AG08396 (cell line): Measurements from ENCODE around the gene SCUBE2.
"Not testable (repeated sequence)": the region's sequence is repeated elsewhere in the genome, so short reads cannot be mapped to it uniquely, and the experiment has no call there.

Source experiments
- DNase-seq: peaks from one replicate; pipeline ENCODE4 v3.0.0; 2012; ENCODE audit warnings: low spot score, mixed read lengths

Gene SCUBE2

DNA sequence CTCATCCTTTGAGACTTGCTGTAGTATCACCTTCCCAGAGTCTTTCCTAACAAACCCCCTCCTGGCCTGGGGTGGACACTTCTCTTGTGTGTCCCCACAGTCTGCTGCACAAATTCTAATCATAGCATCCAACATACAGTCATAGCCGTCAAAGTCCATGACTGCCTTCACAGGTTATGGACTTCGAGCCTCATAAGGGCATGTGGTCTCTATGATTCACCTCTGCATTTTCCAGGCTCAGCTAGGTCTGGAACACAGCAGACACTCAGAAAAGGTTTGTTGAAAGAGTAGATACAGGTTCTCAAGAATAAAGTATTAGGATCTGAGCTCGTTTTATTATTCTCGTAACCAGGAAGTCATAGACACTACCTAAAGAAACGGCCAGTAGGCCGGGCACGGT lies 13.2 kb upstream of the SCUBE2 start:
- DNase-seq: no peak

DNA sequence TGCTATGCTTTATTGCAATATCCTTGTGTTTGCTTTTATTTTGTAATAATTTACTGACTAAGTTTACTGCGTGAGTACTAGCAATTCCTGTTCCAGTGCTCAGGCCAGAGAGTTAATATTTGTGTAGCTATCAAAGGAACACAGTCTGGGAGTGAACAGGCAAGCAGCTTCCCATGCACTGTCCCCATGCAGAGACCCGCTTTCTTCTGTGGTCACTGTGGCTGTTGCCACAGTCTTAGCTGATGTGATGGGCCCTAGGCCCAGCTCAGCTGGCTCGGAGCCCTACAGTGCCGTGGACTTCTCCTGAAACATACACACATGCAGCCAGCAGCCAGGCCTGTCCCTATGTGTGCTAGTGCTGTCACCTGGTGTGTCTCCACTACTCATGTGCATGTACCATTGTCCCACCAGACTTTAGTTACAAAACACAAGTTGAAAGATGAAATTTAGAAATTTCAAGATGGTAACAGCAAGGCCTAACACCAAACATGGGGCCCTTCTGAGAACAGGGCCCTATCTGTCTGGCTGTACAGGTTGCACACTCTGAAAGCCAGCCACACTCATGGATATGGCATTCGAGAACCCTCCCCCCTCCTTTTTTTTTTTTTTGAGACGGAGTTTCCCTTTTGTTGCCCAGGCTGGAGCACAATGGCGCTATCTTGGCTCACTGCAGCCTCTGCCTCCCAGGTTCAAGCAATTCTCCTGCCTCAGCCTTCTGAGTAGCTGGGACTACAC lies 12.3 kb upstream of the SCUBE2 start:
- no peak for DNase-seq

DNA sequence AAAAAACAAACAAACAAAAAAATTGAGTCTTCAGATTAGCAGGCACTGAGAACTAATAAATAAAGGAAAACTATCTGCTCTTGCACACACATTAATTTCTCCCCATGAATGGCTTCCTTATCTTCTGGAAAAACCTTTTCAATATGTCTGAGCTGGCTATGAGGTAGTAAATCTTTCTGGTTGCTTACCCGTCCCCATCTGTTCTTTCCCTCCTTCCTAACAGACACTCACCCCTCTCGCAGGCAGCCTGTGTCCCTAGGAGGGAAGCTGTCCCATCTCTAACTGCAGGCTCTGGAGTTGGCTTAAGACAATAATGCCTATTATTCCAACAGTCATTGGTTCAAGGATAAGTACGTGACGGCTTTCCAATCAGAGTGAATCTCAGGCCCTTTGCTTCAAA lies 8.2 kb upstream of the SCUBE2 start:
- no peak for DNase-seq

DNA sequence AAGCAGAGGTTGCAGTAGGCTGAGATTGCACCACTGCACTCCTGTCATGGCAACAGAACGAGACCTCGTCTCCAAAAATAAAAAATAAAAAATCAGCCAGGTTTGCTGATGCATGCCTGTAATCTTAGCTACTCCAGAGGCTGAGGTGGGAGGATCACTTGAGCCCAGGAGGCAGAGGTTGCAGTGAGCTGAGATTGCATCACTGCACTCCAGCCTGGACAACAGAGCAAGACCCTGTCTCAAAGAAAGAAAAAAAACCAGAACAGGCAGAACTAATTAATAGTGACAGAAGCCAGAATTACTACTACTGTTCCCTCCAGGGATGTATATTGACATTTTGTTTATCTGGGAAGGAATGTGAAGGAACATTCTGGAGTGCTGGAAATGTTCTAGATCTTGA lies 7.1 kb upstream of the SCUBE2 start:
- DNase-seq: not testable (repeated sequence)

DNA sequence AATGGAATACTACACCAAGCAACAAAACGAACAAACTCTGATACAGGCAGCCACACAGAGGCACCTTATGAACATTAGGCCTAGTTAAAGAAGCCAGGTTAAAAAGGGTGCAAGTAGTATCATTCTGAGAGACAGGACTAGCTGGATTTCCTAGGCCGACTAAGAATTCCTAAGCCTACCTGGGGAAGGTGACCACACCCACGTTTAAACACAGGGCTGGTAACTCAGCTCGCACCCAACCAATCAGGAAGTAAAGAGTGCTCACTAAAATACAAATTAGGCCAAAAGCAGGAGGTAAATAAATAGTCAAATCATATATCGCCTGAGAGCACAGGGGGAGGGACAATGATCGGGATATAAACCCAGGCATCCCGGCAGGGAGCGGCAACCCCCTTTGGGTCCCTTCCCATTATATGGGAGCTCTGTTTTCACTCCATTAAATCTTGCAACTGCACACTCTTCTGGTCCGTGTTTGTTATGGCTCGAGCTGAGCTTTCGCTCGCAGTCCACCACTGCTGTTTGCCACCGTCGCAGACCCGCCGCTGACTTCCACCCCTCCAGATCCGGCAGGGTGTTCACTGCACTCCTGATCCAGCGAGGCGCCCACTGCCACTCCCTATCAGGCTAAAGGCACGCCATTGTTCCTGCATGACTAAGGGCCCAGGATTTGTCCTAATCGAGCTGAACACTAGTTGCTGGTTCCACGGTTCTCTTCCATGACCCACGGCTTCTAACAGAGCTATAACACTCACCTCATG lies 6.0 kb upstream of the SCUBE2 start:
- DNase-seq: not testable (repeated sequence)

DNA sequence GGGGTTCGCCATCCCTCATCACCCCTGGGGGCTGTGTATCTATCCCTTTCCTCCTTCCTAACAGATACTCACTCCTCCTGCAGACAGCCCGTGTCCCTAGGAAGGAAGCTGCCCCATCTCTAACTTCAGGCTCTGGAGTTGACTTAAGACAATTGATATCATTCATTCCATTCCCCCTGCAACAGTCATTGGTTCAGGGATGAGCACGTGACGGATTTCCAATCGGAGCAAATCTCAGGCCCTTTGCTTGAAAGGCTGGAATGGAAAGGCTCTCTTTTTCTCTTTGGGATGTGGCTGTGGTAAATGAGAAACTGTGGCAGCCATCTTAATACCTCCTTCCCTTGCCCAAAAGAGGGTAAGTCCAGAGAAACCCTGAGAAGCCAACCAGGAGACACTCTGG lies 5.0 kb upstream of the SCUBE2 start:
- no peak for DNase-seq

DNA sequence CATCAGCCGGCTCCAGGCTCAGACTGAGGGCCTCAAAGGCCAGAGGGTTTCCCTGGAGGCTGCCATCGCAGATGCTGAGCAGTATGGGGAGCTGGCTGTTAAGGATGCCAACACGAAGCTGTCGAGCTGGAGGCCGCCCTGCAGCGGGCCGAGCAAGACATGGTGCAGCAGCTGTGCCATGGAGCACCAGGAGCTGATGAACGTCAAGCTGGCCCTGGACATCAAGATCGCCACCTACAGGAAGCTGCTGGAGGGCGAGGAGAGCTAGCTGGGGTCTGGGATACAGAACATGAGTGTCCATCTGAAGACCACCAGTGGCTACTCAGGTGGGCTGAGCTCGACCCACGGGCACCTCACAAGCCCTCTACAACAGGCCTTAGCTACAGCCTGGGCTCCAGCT lies 4.0 kb upstream of the SCUBE2 start:
- no peak for DNase-seq

DNA sequence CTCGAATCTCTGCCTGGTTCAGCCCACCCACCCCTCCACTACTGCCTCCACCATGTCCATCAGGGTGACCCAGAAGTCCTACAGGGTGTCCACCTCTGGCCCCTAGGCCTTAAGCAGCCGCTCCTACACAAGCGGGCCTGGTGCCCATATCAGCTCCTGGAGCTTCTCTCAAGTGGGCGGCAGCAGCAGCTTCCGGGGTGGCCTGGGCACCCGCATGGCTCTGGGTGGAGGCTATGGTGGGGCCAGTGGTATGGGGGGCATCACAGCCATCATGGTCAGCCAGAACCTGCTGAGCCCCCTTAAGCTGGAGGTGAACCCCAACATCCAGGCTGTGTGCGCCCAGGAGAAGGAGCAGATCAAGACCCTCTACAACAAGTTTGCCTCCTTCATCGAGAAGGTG lies 3.0 kb upstream of the SCUBE2 start:
- DNase-seq: no peak

DNA sequence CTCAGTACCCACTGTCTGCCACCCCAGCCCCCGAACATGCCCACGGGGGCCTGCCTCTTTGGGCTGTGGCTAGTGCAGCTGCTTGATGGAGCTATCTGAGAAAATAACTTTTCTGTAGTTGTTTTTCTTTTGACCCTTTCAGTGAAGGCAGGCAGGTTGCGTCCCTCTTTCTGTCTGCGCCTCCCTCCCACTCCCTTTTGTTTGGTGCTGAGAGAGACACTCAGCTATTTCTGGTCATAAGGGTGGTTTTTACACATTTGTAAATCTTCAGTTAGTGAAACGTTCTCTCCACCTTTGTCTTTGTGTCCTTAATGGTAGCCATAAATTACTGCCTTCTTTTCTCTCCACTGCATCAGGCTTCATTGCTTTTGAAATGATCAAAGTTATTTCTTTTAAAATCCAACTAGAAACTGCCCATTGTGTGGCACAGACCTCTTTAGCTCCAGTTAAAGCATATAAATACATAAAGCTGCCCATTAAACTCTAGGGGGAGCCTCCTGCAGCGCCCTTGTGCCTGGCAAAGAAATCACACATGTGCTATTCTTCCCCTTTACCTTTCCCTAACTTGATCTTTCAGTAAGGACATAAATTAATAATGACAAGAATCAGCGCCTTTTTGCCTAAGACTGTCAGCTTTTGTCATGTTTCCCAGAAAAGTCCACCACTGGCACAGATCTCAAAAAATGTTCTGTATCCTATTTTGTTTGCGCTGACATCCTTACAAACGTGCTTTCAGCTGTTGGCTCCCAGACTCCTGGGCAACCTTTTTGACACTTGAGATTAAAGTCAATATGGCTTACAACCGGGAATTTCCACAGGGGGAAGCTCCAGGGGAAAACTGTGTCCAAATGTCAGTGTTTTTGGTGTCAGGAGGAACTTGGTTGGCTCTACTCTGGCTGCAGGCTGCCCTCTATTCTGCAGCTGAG lies 1.7 kb upstream of the SCUBE2 start:
- DNase-seq: no peak

DNA sequence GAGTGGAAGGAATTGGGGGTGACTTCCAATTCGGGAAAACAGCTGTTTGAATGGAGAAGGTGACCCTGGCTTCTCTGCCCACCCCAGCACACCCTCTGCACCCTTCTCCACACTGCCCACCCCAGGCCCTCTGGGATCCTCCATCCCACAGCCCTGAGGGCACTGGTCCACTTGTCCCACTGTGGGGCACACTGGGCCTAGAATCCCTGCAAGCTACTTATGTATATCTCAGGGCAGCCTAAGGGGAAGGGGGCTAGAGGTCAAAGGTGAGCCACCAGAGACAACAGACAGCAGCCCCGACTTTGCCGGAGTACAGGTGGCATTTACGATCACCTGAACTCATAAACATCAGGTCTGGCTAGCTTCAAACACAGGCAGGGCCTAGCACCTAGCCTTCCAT lies 673 bp upstream of the SCUBE2 start:
- no peak for DNase-seq

DNA sequence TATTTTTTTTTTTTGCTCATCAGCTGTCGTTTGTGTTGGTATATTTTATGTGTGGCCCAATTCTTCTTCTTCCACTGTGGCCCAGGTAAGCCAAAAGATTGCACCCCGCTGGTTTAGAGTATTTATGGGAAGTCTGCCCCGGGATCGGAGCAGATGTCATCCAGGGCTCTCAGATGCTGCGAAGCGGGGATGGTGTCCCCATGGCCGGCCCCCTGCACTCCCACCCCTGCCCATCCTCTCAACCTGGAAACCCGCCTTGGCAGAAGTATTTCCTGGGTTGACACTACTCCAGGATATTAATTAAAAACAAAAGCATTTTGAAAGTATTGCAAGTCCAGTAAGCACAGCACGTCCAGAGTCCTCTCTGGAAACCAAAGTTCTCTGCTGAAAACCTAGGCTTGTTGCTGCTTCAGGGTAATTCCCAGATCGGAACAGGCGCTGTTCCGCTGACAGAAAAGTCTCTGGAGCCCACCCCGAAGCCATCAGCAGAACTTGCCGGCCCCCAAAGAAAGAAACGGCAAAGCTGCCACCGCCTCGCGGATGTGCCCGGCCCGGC lies 833 bp downstream of the SCUBE2 start:
- DNase-seq: no peak

DNA sequence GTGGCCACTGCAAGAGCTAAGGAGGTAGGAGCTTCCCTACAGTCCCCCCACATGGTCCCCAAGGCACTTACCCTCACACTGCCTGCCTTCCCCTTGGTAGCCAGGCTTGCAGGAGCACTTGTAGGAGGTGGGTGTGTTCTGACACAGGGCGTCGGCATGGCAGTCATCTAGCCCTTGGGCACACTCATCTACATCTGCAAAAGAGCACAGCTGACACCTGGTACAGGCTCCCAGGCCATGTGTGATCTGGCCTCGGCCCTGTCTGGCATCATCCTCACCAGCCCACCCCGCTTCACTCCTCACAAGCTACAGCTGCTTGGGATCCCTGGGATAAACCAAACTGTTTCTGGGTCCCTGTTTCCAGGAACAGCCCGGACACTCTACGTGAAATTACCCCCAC lies 1.8 kb downstream of the SCUBE2 start:
- no peak for DNase-seq

DNA sequence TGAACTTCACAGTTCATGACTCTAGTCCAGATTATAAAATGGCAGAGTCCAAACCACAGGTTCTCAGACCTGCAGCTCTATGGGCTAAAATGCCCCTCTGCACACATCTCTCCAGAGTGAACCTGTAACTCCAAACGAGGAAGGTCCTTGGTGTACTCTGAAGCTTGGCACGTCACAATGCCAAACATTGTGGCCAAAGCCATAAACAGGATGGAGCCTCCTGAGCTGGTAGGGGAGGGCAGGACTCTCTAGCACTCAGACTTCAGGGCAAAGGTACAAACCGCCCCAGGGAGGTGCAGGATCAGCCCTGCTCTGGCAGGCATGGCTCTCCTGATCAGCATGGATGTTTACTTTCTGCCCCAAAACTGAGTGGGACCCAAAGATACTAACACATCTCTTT lies 2.3 kb downstream of the SCUBE2 start:
- no peak for DNase-seq

DNA sequence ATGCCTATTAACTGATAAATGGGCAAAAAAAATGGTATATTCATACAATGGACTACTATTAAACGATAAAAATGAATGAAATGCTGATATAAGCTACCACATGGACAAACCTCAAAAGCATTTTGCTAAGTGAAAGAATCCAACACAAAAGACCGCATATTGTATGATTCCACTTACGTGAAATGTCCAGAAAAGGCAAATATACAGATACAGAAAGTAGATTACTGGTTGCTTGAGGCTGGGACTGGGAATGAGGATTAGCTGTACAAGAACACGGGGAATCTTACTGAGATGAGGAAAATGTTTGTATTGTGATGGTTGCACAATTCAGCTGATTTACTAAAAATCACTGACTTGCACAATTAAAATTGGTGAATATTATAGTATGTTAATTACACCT lies 8.8 kb downstream of the SCUBE2 start:
- DNase-seq: no peak

DNA sequence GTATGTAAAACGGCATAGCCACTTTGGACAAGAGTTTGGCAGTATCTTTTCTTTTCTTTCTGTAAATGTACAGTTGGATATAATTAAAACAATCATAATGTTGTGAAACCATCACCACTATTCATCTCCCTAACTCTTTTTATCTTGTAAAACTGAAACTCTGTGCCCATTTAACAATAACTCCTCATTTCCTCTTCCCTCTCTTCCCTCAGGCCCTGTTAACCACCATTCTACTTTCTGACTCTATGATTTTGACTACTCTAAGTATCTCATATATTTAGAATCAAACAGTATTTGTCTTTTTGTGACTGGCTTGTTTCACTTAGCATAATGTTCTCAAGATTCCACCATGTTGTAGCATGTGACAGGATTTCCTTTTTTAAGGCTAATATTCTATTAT lies 10.2 kb downstream of the SCUBE2 start:
- no peak for DNase-seq

DNA sequence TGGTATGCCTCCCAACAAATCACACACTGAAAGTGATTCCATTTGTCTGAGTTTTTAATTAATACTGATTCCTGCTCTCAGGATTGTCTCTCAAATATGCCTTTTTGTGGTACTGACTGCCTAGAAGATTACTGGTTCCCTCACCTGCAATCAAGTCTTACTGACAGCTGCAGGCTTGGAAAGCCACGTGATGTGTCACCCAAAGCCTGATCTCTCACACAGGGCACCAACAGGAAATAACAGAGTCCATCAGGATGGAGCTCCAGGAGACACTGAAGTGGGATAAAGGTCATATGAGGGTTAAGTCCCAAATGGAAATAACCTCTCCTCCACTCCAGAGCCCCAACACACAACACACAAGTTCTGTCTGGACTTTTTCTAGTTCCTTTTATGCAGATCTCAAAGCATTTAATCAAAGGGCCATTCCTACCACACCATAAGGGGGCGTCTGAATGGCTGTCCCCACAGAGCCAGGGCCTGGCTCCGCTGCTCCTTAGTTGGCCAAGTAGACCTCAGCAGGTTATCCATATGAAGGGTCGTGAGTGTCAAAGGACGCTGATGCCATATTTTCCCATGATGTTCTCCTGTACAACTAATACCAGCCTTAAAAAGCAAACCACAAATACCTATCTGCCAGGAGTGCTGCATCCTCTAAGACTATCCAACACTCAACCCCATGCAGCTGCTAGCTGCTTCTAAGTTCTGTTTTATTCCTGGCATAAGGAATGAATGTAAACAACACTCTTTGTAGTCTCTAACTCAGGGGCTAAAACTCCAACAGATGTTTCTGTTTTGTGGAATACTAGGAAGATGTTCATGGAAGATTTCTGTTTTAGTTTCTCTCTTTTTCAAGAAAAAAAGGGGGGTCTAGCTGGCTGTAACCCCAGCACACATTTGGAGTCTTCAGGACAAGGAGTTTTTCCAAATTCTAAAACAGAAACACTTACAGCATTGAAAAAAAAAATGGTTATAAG lies 13.0 kb downstream of the SCUBE2 start:
- no peak for DNase-seq

DNA sequence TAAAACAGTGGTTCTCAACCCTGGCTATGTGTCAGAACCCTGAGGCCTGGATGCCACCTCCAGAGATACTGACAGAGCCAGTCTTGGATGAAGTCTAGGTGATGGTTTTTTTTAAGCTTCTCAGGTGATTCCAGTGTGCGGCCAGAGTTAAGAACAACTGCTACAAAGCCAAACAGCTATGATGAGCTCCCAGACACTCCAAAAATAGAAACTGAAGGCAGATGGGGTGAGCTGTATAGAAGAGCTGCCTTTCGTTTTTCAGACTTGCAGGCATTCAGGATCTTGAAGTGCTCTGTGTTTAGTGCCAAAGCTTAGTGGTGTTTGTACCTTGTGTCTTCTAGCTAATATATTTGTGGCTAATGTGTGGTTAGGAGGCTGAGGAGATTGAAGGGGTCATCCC lies 14.2 kb downstream of the SCUBE2 start:
- no peak for DNase-seq

DNA sequence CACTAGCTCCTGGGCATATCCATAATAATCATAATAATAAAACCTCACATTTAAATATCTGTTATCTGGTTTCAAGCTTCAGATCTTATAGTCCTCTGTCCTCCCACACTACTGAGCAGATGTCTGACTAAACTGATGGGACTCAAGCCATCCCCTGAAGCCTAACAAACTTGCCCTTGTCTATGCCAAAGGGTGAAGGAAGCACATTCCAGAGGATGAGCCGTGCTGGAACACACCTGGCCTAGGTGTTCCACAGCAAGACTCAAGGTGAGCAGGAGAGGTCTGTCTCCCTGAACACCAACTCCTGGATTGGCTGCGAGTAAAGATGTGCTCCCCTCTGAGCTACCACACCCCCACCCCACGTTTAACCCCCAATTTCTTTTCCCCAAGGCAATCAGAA lies 14.7 kb downstream of the SCUBE2 start:
- no peak for DNase-seq

DNA sequence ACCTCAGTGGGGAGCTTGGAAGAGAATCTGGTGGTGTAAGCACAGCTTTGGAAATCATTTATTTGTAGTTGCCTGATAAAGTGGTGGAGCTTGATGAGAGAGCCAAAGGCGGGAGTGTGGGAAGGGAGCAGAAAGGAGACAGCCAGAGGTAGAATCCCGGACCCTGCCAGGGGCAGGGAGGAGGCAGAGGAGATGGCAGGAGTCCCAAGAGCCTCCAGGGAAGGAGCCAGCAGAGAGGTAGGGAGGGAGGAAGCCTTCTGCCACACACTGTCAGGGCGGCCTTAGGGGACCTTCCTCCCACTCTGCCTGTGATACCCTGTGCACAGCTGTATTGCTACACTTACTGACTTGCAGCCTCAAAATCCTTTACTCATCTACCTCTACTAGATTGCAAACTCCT lies 15.4 kb downstream of the SCUBE2 start:
- no peak for DNase-seq

DNA sequence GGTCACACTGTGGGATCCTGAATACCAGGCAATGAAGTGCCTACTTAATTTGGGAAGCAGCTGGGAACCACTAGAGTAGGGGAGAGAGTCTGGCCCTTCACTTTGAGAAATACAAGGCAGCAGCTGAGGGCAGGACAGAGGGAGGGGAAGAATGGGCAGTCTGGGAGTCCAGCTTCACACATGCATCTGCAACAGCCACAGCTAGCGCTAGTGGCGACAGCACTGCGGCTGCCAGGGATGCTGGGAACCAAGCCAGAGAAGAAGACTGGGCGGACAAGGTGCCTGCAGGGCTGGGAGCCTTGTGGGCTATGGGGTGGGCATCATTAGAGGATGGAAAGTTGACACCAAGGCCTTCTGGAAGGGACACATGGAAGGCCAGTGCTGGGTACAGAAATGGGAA lies 15.8 kb downstream of the SCUBE2 start:
- DNase-seq: no peak

DNA sequence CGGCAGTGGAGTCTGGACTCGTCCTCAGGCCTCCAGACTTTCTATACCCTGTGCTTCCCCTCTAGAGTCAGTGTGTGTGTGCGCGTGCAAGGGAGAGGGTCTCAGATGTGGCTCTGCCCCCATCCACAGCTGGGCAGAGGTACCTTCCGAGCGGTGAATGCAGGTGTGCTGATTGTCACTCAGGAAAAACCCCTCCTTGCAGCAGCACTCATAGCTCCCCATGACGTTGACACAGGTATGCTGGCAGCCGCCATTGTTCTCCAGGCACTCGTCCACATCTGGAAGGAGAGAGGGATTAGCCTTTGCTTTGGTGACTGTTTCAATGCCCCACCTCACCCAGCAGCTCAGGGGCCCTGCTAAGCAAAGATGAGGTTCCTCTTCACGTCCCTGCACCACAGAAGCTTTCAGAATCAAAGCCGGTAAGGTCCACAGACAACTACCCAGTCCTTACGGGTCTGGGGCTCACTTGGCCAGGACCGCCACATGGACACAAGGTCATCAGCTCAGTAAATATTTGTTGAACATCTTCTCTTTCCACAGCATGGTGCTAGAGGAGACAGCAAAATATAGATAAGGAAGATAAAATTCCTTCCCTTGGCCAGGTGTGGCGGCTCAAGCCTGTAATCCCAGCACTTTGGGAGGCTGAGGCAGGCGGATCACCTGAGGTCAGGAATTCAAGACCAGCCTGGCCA lies 16.9 kb downstream of the SCUBE2 start:
- DNase-seq: no peak
